Thyroid gland (tissue), 4 donors: Measurements from ENCODE around the gene BCL2L1. TPM values are rescaled to one million over a fixed set of nuclear protein-coding genes. Genes with fewer than 3 reads are reported as not detected.
"Not testable (repeated sequence)": the region's sequence is repeated elsewhere in the genome, so short reads cannot be mapped to it uniquely, and the experiment has no call there.

Experiments used
- DNase-seq, 2 donors: peaks; one replicate each; pipeline ENCODE4 v3.0.0-alpha.2; 2019
- H3K27ac ChIP-seq, 3 donors: fragments of 200-600 bp; sonication (generic); 1 replicate in 2 of 3; 2 replicates in 1 of 3; pipeline ENCODE4 v1.5.1; 2016 to 2019; ENCODE audit warnings: mild to moderate bottlenecking in 1 of 3, moderate library complexity in 1 of 3
- H3K27me3 ChIP-seq: fragments of 200-600 bp; sonication (generic); one replicate; pipeline ENCODE4 v1.5.1; 2019
- H3K36me3 ChIP-seq, 2 donors: fragments of 200-600 bp; sonication (generic); one replicate each; pipeline ENCODE4 v1.5.1; 2016 to 2019
- H3K4me1 ChIP-seq, 2 donors: fragments of 200-600 bp; sonication (generic); one replicate each; pipeline ENCODE4 v1.5.1; 2017 to 2019
- H3K4me3 ChIP-seq, 3 donors: fragments of 200-600 bp; sonication (generic); replicated peaks in 1 of 3; 1 replicate in 2 of 3; 2 replicates in 1 of 3; pipeline ENCODE4 v1.5.1; 2016; ENCODE audit warnings: mild to moderate bottlenecking in 1 of 3
- H3K9me3 ChIP-seq: fragments of 200-600 bp; sonication (generic); one replicate; pipeline ENCODE4 v1.5.1; 2017
- POLR2A ChIP-seq, 2 donors: fragments of 450-650 bp; IDR thresholded peaks; one replicate each; pipeline ENCODE4 v1.6.1; 2017; ENCODE audit warnings: antibody characterized with exemption in 2 of 2, mild to moderate bottlenecking in 2 of 2, moderate library complexity in 1 of 2
- WGBS, 2 donors: methylation state at CpG; one replicate each; pipeline ENCODE4 v1.1.5; 2017; 5-methylcytosine and 5-hydroxymethylcytosine counted together
- intact Hi-C: fragments of 100-400 bp; cut with DNase I; formaldehyde crosslinking; loops from one replicate; pipeline ENCODE4 v1.15.1; 2023
- total RNA-seq, 4 donors: library from RNA; depleted of rRNA; stranded (reverse); fragments of >200 nt; gene quantifications; one replicate each; pipeline ENCODE4 v1.2.3, GENCODE V29; 2016
- TF ChIP-seq, protein P1 (sequence below), 6 experiments: fragments of 200-600 bp in 3 of 6; fragments of 450-650 bp in 3 of 6; sonication (generic) in 3 of 6; IDR thresholded peaks; one replicate each; pipeline ENCODE4 v1.5.1; 2016 to 2019; ENCODE audit warnings: antibody characterized with exemption in 6 of 6, mild to moderate bottlenecking in 2 of 6, inconsistent platforms in 1 of 6, moderate library complexity in 1 of 6

The BCL2L1 gene
- total RNA-seq, 4 donors from 2014 or later, result 110 to 154 (median 125) TPM

- WGBS, 2 donors, result 96 to 97% methylated on average over 2 of the region's 2 CpGs
- Histone ChIP-seq H3K9me3 (no peaks in the 10 kb centered on the region), H3K4me3 (no peak overlapping the region), H3K4me1 (peaks cover 91 to 100% of the 10 kb centered on the region in 2 donors), H3K27ac (peak overlapping the region; percentile 70 to 90 (median 80)), H3K36me3 (peaks cover 0 to 1% of the 10 kb centered on the region in 2 donors), H3K27me3 (no peaks in the 10 kb centered on the region)
- no peak for TF ChIP-seq POLR2A (IDR thresholded peaks at IDR 0.05)
- TF ChIP-seq, protein P1, sequence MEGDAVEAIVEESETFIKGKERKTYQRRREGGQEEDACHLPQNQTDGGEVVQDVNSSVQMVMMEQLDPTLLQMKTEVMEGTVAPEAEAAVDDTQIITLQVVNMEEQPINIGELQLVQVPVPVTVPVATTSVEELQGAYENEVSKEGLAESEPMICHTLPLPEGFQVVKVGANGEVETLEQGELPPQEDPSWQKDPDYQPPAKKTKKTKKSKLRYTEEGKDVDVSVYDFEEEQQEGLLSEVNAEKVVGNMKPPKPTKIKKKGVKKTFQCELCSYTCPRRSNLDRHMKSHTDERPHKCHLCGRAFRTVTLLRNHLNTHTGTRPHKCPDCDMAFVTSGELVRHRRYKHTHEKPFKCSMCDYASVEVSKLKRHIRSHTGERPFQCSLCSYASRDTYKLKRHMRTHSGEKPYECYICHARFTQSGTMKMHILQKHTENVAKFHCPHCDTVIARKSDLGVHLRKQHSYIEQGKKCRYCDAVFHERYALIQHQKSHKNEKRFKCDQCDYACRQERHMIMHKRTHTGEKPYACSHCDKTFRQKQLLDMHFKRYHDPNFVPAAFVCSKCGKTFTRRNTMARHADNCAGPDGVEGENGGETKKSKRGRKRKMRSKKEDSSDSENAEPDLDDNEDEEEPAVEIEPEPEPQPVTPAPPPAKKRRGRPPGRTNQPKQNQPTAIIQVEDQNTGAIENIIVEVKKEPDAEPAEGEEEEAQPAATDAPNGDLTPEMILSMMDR (IDR thresholded peaks at IDR 0.05), result no peak
- intact Hi-C loops, result no loop called here
- DNase-seq, result peak; percentile 38 to 44
These were observed 51.3 kb downstream of the BCL2L1 start for GRCh38 chr20:31671324-31671723.

GRCh38 chr20:31670371-31671228 lies 52.1 kb downstream of the BCL2L1 start:
- TF ChIP-seq, protein P1 (IDR thresholded peaks at IDR 0.05), result no peak
- TF ChIP-seq POLR2A (IDR thresholded peaks at IDR 0.05), result peak in 1 of 2 donors; percentile 46
- no peaks in the 10 kb centered on the region for H3K27me3 ChIP-seq
- H3K27ac ChIP-seq, result peak overlapping the region; percentile 70 to 90 (median 80)
- H3K4me1 ChIP-seq, result peaks cover 86 to 100% of the 10 kb centered on the region in 2 donors
- H3K9me3 ChIP-seq, result no peaks in the 10 kb centered on the region
- peaks cover 3 to 9% of the 10 kb centered on the region in 2 donors for H3K36me3 ChIP-seq
- DNase-seq, result peak; percentile 77 to 84
- intact Hi-C loops, result no loop called here
- whole genome bisulfite sequencing, 2 donors, result 49 to 60% methylated on average over 10 of the region's 10 CpGs
- no peak overlapping the region for H3K4me3 ChIP-seq

DNA sequence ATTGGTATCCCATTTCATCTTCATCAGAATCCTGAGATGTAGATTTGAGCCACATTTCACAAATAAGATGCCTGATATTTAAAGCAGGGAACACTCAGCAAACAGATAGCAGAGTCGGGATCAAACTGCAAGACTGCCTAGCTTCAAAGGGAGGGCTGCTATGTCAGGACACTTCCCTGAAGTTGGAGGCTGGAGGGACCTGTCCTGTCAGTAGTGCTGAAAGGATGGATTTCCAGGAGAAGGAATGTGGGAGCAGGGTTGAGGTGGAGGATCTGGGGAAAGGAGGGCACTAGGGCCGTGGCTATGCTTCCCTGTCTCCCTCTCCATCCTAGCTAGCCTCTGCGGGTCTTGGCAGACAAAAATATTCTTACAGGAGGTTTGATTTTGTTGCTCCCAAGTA lies 52.8 kb downstream of the BCL2L1 start:
- TF ChIP-seq, protein P1 (IDR thresholded peaks at IDR 0.05), result no peak
- TF ChIP-seq POLR2A (IDR thresholded peaks at IDR 0.05), result no peak
- Histone ChIP-seq H3K4me3 (no peak overlapping the region), H3K4me1 (peaks cover 86 to 100% of the 10 kb centered on the region in 2 donors), H3K27me3 (no peaks in the 10 kb centered on the region), H3K36me3 (peaks cover 8 to 16% of the 10 kb centered on the region in 2 donors), H3K9me3 (no peaks in the 10 kb centered on the region), H3K27ac (peak overlapping the region; percentile 70 to 90 (median 80))
- DNase-seq, result no peak
- intact Hi-C loops, result no loop called here
- WGBS, 2 donors, result 43 to 49% methylated on average over 3 of the region's 3 CpGs

GRCh38 chr20:31668944-31669343 lies 53.7 kb downstream of the BCL2L1 start:
- H3K4me3 ChIP-seq, intact Hi-C loops, DNase-seq, H3K27me3 ChIP-seq, H3K9me3 ChIP-seq: not testable (repeated sequence)
- Histone ChIP-seq H3K27ac (peak overlapping the region; percentile 30 to 90 (median 80)), H3K36me3 (peaks cover 8 to 19% of the 10 kb centered on the region in 2 donors), H3K4me1 (peaks cover 86 to 100% of the 10 kb centered on the region in 2 donors)
- 96 to 98% methylated on average over 2 of the region's 2 CpGs for WGBS, 2 donors

GRCh38 chr20:31667315-31668285 lies 55.1 kb downstream of the BCL2L1 start:
- Histone ChIP-seq H3K9me3 (no peaks in the 10 kb centered on the region), H3K4me1 (peaks cover 81 to 96% of the 10 kb centered on the region in 2 donors), H3K27me3 (no peaks in the 10 kb centered on the region), H3K36me3 (peaks cover 8 to 19% of the 10 kb centered on the region in 2 donors), H3K4me3 (no peak overlapping the region), H3K27ac (peak overlapping the region; percentile 75 to 90 (median 80))
- intact Hi-C loops, result no loop called here
- DNase-seq, result peak; percentile 69 to 72
- TF ChIP-seq, protein P1 (IDR thresholded peaks at IDR 0.05), result no peak
- TF ChIP-seq POLR2A (IDR thresholded peaks at IDR 0.05), result peak in 1 of 2 donors; percentile 18
- WGBS, 2 donors, result 63 to 66% methylated on average over 15 of the region's 15 CpGs
